OCI-LY7 (cell line): Measurements from ENCODE around the gene BSG.

ENCODE experiments used
- CTCF ChIP-seq: fragments of 200-600 bp; sonication (generic); conservative IDR thresholded peaks from 2 replicates; pipeline ENCODE4 v1.5.1; 2014; ENCODE audit warnings: mild to moderate bottlenecking, antibody characterized with exemption, low read length, moderate library complexity, mixed read lengths
- EZH2phosphoT487 ChIP-seq: fragments of 200-600 bp; sonication (generic); IDR thresholded peaks from 2 replicates; pipeline ENCODE4 v1.6.1; 2018; ENCODE audit warnings: low read depth, borderline replicate concordance, mild to moderate bottlenecking, mixed run types, antibody characterized with exemption, low read length, moderate library complexity, mixed read lengths

GRCh38 chr19:620166-620862 is 47.9 kb downstream of the BSG start:
- TF ChIP-seq CTCF (no peak), EZH2phosphoT487 (no peak)
